ENCODE measurements around the gene ATG4C. TPM values are rescaled to one million over a fixed set of nuclear protein-coding genes. Genes with fewer than 3 reads are reported as not detected.

ATG4C gene
- polyA plus RNA-seq, 1 donor (not counting 4 experiments of a cell fraction or from before 2014, with no cell fraction given): 9.1 TPM

GRCh38 chr1:62833529-62833928 lies 49.6 kb downstream of the ATG4C start:
- FAIRE-seq: no peak
- TF ChIP-seq EZH2 (IDR thresholded peaks at IDR 0.05; ENCODE audit: low read length): no peak
- TF ChIP-seq CTCF (optimal IDR thresholded peaks at IDR 0.05 in 1 of 3, IDR thresholded peaks at IDR 0.05 in 1 of 3, conservative IDR thresholded peaks at IDR 0.05 in 1 of 3; ENCODE audit: extremely low read depth in 1 of 3, insufficient read depth in 2 of 3, low read length in 3 of 3): no peak
- H3K4me2 ChIP-seq (ENCODE audit: control insufficient read depth, extremely low read depth, insufficient read depth, low read depth, low read length): no peak overlapping the region
- H3K9ac ChIP-seq (ENCODE audit: control insufficient read depth, extremely low read depth, insufficient read depth, low read length): no peak overlapping the region
- H2AFZ ChIP-seq (ENCODE audit: control insufficient read depth, low read length): no peak overlapping the region
- H3K9me3 ChIP-seq (ENCODE audit: control insufficient read depth, low read depth, low read length): no peaks in the 10 kb centered on the region
- H3K27ac ChIP-seq (ENCODE audit: control insufficient read depth, insufficient read depth, low read length): no peak overlapping the region
- no peaks in the 10 kb centered on the region for H3K36me3 ChIP-seq (ENCODE audit: control insufficient read depth in 2 of 2, extremely low read depth in 1 of 2, insufficient read depth in 2 of 2, low read length in 2 of 2)
- dilution Hi-C loops (cut with MboI; ENCODE audit: extremely low pct_ligation_motif_present, low sequenced_read_pairs): no loop called here
- H3K79me2 ChIP-seq (ENCODE audit: control insufficient read depth, insufficient read depth, low read length): no peaks in the 10 kb centered on the region
- no peaks in the 10 kb centered on the region for H3K9me1 ChIP-seq (ENCODE audit: control insufficient read depth, extremely low read depth, insufficient read depth, low read length)
- no peaks in the 10 kb centered on the region for H3K4me1 ChIP-seq (ENCODE audit: control insufficient read depth, extremely low read depth, insufficient read depth, low read length)
- H4K20me1 ChIP-seq (ENCODE audit: control insufficient read depth, extremely low read depth, insufficient read depth, low read length): no peaks in the 10 kb centered on the region
- no peak for DNase-seq (ENCODE audit: low read depth, low spot score)
- no peak overlapping the region for H3K4me3 ChIP-seq (ENCODE audit: control insufficient read depth in 2 of 3, extremely low read depth in 1 of 3, insufficient read depth in 2 of 3, low read depth in 1 of 3, low read length in 3 of 3)
- no peaks in the 10 kb centered on the region for H3K27me3 ChIP-seq (ENCODE audit: control insufficient read depth, extremely low read depth, insufficient read depth, low read length)

- Histone ChIP-seq H3K9me1 (ENCODE audit: control insufficient read depth, extremely low read depth, insufficient read depth, low read length) (no peaks in the 10 kb centered on the region), H3K9ac (ENCODE audit: control insufficient read depth, extremely low read depth, insufficient read depth, low read length) (no peak overlapping the region), H3K27ac (ENCODE audit: control insufficient read depth, insufficient read depth, low read length) (no peak overlapping the region), H3K4me1 (ENCODE audit: control insufficient read depth, extremely low read depth, insufficient read depth, low read length) (no peaks in the 10 kb centered on the region), H3K4me2 (ENCODE audit: control insufficient read depth, extremely low read depth, insufficient read depth, low read depth, low read length) (no peak overlapping the region), H3K9me3 (ENCODE audit: control insufficient read depth, low read depth, low read length) (no peaks in the 10 kb centered on the region), H3K4me3 (ENCODE audit: control insufficient read depth in 2 of 3, extremely low read depth in 1 of 3, insufficient read depth in 2 of 3, low read depth in 1 of 3, low read length in 3 of 3) (no peak overlapping the region), H2AFZ (ENCODE audit: control insufficient read depth, low read length) (no peak overlapping the region), H3K79me2 (ENCODE audit: control insufficient read depth, insufficient read depth, low read length) (no peaks in the 10 kb centered on the region), H3K27me3 (ENCODE audit: control insufficient read depth, extremely low read depth, insufficient read depth, low read length) (no peaks in the 10 kb centered on the region), H4K20me1 (ENCODE audit: control insufficient read depth, extremely low read depth, insufficient read depth, low read length) (no peaks in the 10 kb centered on the region), H3K36me3 (ENCODE audit: control insufficient read depth in 2 of 2, extremely low read depth in 1 of 2, insufficient read depth in 2 of 2, low read length in 2 of 2) (no peaks in the 10 kb centered on the region)
- dilution Hi-C loops (cut with MboI; ENCODE audit: extremely low pct_ligation_motif_present, low sequenced_read_pairs): no loop called here
- no peak for TF ChIP-seq CTCF (optimal IDR thresholded peaks at IDR 0.05 in 1 of 3, IDR thresholded peaks at IDR 0.05 in 1 of 3, conservative IDR thresholded peaks at IDR 0.05 in 1 of 3; ENCODE audit: extremely low read depth in 1 of 3, insufficient read depth in 2 of 3, low read length in 3 of 3)
- TF ChIP-seq EZH2 (IDR thresholded peaks at IDR 0.05; ENCODE audit: low read length): no peak
- FAIRE-seq: no peak
- DNase-seq (ENCODE audit: low read depth, low spot score): no peak
Observed at GRCh38 chr1:62834400-62834961, 50.5 kb downstream of the ATG4C start.

Measured in keratinocyte (primary cell).